Suprapubic skin (tissue), 4 donors: ENCODE measurements around the gene ERCC2. TPM values are rescaled to one million over a fixed set of nuclear protein-coding genes. Genes with fewer than 3 reads are reported as not detected.

Experiments
- DNase-seq, 2 donors: peaks; one replicate each; pipeline ENCODE4 v3.0.0-alpha.2; 2019; ENCODE audit warnings: low spot score in 2 of 2
- H3K27ac ChIP-seq: fragments of 200-600 bp; sonication (generic); one replicate; pipeline ENCODE4 v1.5.1; 2019
- H3K27me3 ChIP-seq: fragments of 200-600 bp; sonication (generic); one replicate; pipeline ENCODE4 v1.5.1; 2019
- H3K36me3 ChIP-seq: fragments of 200-600 bp; sonication (generic); one replicate; pipeline ENCODE4 v1.5.1; 2019
- H3K4me1 ChIP-seq: fragments of 200-600 bp; sonication (generic); one replicate; pipeline ENCODE4 v1.5.1; 2019
- H3K4me3 ChIP-seq: fragments of 200-600 bp; sonication (generic); one replicate; pipeline ENCODE4 v1.5.1; 2019; ENCODE audit warnings: mild to moderate bottlenecking
- H3K9me3 ChIP-seq: fragments of 200-600 bp; sonication (generic); one replicate; pipeline ENCODE4 v1.5.1; 2019
- EP300 ChIP-seq: sonication (generic); formaldehyde crosslinking; IDR thresholded peaks from one replicate; pipeline ENCODE4 v1.6.1; 2017; ENCODE audit warnings: antibody characterized with exemption
- POLR2A ChIP-seq, 2 donors: fragments of 450-650 bp; IDR thresholded peaks; one replicate each; pipeline ENCODE4 v1.6.1; 2017; ENCODE audit warnings: antibody characterized with exemption in 2 of 2, mild to moderate bottlenecking in 2 of 2, moderate library complexity in 2 of 2
- POLR2AphosphoS5 ChIP-seq, 3 donors: sonication (generic); formaldehyde crosslinking; IDR thresholded peaks; one replicate each; pipeline ENCODE4 v1.6.1; 2017; ENCODE audit warnings: antibody characterized with exemption in 3 of 3
- WGBS: methylation state at CpG from one replicate; pipeline ENCODE4 v1.1.5; 2018; 5-methylcytosine and 5-hydroxymethylcytosine counted together
- total RNA-seq, 4 donors: library from RNA; depleted of rRNA; stranded (reverse); fragments of >200 nt; gene quantifications; one replicate each; pipeline ENCODE4 v1.1.0, GENCODE V29; 2016
- TF ChIP-seq, protein P1 (sequence below), 2 donors: fragments of 200-600 bp in 1 of 2; fragments of 450-650 bp in 1 of 2; sonication (generic) in 1 of 2; IDR thresholded peaks; one replicate each; pipeline ENCODE4 v1.5.1; 2016 to 2019; ENCODE audit warnings: antibody characterized with exemption in 2 of 2, mild to moderate bottlenecking in 1 of 2, moderate library complexity in 1 of 2

ERCC2 gene
- total RNA-seq, 4 donors from 2014 or later: 10.2 to 22.3 (median 14.1) TPM

DNA sequence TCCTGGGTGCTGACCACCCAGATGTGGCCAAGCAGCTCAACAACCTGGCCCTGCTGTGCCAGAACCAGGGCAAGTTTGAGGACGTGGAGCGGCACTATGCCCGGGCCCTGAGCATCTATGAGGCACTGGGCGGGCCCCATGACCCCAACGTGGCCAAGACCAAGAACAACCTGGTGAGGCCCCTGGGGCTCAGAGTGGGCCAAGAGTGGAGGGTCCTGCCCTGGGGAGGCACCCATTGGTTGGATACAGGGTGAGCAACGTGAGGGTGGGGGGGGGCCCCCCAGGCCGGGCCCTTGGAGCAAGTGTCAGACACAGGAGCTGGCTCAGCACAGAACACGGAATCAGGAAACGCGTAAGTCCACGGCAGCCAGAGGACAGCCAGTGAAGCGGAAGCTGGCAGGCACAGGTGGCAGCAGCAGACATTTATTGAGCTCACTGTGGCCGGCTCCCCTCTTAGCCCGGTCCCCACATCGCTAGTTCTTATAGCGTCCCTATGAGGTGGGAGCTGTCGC is 20.9 kb downstream of the ERCC2 start:
- TF ChIP-seq EP300: no peak
- no peak for TF ChIP-seq POLR2AphosphoS5 (IDR thresholded peaks at IDR 0.05)
- TF ChIP-seq, protein P1, sequence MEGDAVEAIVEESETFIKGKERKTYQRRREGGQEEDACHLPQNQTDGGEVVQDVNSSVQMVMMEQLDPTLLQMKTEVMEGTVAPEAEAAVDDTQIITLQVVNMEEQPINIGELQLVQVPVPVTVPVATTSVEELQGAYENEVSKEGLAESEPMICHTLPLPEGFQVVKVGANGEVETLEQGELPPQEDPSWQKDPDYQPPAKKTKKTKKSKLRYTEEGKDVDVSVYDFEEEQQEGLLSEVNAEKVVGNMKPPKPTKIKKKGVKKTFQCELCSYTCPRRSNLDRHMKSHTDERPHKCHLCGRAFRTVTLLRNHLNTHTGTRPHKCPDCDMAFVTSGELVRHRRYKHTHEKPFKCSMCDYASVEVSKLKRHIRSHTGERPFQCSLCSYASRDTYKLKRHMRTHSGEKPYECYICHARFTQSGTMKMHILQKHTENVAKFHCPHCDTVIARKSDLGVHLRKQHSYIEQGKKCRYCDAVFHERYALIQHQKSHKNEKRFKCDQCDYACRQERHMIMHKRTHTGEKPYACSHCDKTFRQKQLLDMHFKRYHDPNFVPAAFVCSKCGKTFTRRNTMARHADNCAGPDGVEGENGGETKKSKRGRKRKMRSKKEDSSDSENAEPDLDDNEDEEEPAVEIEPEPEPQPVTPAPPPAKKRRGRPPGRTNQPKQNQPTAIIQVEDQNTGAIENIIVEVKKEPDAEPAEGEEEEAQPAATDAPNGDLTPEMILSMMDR (IDR thresholded peaks at IDR 0.05): no peak
- no peak for TF ChIP-seq POLR2A (IDR thresholded peaks at IDR 0.05)
- peaks cover 13% of the 10 kb centered on the region for H3K4me1 ChIP-seq
- H3K27me3 ChIP-seq: peaks cover 25% of the 10 kb centered on the region
- H3K4me3 ChIP-seq: no peak overlapping the region
- H3K9me3 ChIP-seq: no peaks in the 10 kb centered on the region
- H3K27ac ChIP-seq: no peak overlapping the region
- 84% methylated on average over 12 of the region's 17 CpGs for WGBS
- no peak for DNase-seq
- H3K36me3 ChIP-seq: peaks cover 67% of the 10 kb centered on the region

GRCh38 chr19:45349126-45349415 is 21.3 kb downstream of the ERCC2 start:
- TF ChIP-seq POLR2A (IDR thresholded peaks at IDR 0.05) (no peak), EP300 (no peak), POLR2AphosphoS5 (IDR thresholded peaks at IDR 0.05) (no peak)
- TF ChIP-seq, protein P1 (IDR thresholded peaks at IDR 0.05): no peak
- peaks cover 25% of the 10 kb centered on the region for H3K27me3 ChIP-seq
- no peak overlapping the region for H3K27ac ChIP-seq
- no peak for DNase-seq
- no peaks in the 10 kb centered on the region for H3K9me3 ChIP-seq
- H3K4me3 ChIP-seq: no peak overlapping the region
- peaks cover 13% of the 10 kb centered on the region for H3K4me1 ChIP-seq
- H3K36me3 ChIP-seq: peaks cover 66% of the 10 kb centered on the region
- WGBS: 84% methylated on average over 3 of the region's 3 CpGs

- Histone ChIP-seq H3K27me3 (peaks cover 25% of the 10 kb centered on the region), H3K9me3 (no peaks in the 10 kb centered on the region), H3K27ac (no peak overlapping the region), H3K36me3 (peaks cover 61% of the 10 kb centered on the region), H3K4me3 (no peak overlapping the region), H3K4me1 (peaks cover 13% of the 10 kb centered on the region)
- TF ChIP-seq POLR2AphosphoS5 (IDR thresholded peaks at IDR 0.05): no peak
- TF ChIP-seq EP300: no peak
- no peak for TF ChIP-seq POLR2A (IDR thresholded peaks at IDR 0.05)
- TF ChIP-seq, protein P1 (IDR thresholded peaks at IDR 0.05): no peak
- 88% methylated on average over 16 of the region's 23 CpGs for WGBS
- no peak for DNase-seq
Measured at GRCh38 chr19:45348367-45349125, 21.8 kb downstream of the ERCC2 start.

DNA sequence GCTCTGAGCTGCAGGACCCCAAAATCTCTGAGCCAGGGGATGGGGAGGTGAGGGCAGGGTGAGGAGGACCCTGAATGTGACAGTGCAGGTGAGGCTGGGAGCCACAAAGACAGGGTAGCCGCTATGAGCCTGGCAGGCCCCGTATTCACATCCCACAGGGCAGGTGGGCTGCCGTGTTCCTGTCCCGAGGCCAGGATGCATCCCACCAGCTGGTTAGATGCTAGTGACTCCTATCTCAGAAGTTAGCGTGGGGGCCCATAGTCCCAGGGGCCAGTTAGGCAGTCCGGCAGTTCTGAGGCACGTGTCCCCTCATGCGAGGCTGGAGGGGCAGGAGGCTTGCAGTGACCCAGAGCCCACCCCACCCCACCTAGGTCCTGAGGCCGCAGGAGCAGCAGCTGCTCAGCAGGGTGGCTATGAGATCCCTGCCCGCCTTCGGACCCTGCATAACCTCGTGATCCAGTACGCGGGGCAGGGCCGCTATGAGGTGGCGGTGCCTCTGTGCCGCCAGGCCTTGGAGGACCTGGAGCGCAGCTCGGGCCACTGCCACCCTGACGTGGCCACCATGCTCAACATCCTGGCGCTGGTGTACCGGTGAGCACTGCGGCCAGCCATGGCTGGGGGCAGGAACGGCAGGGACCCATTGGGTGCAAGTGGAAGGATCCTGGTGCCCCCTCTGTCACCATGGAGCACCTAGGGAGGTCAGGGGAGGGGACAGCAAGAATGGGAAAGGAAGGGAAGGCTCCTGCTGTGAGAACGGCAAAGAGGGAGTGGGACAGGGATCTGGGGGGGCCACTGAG is 22.6 kb downstream of the ERCC2 start:
- TF ChIP-seq EP300: no peak
- TF ChIP-seq POLR2AphosphoS5 (IDR thresholded peaks at IDR 0.05): no peak
- TF ChIP-seq, protein P1 (IDR thresholded peaks at IDR 0.05): no peak
- TF ChIP-seq POLR2A (IDR thresholded peaks at IDR 0.05): no peak
- DNase-seq: no peak
- 67% methylated on average over 2 of the region's 25 CpGs for WGBS
- Histone ChIP-seq H3K27ac (no peak overlapping the region), H3K9me3 (no peaks in the 10 kb centered on the region), H3K4me3 (no peak overlapping the region), H3K27me3 (peaks cover 25% of the 10 kb centered on the region), H3K4me1 (peaks cover 13% of the 10 kb centered on the region), H3K36me3 (peaks cover 53% of the 10 kb centered on the region)

DNA sequence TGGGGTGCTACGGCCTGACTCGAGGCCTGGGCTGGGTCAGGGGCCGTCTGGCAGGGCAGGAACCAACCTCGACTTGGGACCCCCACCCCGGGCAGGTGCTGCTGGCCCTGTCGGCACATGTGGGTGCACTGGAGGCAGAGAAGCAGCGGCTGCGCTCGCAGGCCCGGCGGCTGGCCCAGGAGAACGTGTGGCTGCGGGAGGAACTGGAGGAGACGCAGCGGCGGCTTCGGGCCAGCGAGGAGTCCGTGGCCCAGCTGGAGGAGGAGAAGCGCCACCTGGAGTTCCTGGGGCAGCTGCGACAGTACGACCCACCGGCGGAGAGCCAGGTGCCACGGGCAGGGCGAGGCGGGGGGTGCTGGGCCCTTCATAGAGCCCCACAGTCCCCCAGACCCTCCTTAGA is 23.9 kb downstream of the ERCC2 start:
- peaks cover 40% of the 10 kb centered on the region for H3K36me3 ChIP-seq
- H3K4me1 ChIP-seq: peaks cover 20% of the 10 kb centered on the region
- no peak overlapping the region for H3K27ac ChIP-seq
- H3K4me3 ChIP-seq: no peak overlapping the region
- peaks cover 25% of the 10 kb centered on the region for H3K27me3 ChIP-seq
- H3K9me3 ChIP-seq: no peaks in the 10 kb centered on the region
- WGBS: 82% methylated on average over 13 of the region's 27 CpGs
- DNase-seq: no peak
- TF ChIP-seq EP300 (no peak), POLR2A (IDR thresholded peaks at IDR 0.05) (no peak), POLR2AphosphoS5 (IDR thresholded peaks at IDR 0.05) (no peak)
- TF ChIP-seq, protein P1 (IDR thresholded peaks at IDR 0.05): no peak
